Stimulated activated CD8-positive, alpha-beta memory T cell treated with anti-CD3 and anti-CD28 coated beads, Interleukin-2, amount 100 ng/mL, for 48 hours (primary cell): ENCODE measurements around the gene SURF1.
"Not testable (repeated sequence)": the region's sequence is repeated elsewhere in the genome, so short reads cannot be mapped to it uniquely, and the experiment has no call there.

ENCODE experiments used
- DNase-seq, 2 donors: peaks; one replicate each; pipeline ENCODE4 v3.0.0-alpha.2; 2020; ENCODE audit warnings: low read depth in 2 of 2

SURF1 gene

GRCh38 chr9:133323211-133323610 lies 33.1 kb downstream of the SURF1 start:
- DNase-seq, result no peak

DNA sequence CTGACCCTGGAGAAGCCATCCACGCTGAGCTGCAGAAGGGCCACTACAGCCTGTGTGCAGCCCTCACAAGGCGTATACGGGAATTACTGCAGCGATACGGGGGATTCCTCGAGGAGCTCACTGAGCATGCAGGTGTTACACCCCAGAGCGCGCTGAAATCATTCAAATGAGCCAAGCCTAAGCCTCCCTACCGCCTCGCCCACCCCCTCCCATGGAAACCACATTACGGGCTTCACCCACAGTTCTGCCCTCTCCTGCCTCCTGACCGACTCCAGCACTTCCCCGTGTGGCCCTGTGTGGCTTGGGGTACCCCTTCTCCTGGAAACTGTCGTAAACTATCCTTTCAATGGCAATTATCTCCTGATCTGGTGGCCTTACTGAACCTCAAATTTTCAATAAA lies 33.6 kb downstream of the SURF1 start:
- no peak for DNase-seq

DNA sequence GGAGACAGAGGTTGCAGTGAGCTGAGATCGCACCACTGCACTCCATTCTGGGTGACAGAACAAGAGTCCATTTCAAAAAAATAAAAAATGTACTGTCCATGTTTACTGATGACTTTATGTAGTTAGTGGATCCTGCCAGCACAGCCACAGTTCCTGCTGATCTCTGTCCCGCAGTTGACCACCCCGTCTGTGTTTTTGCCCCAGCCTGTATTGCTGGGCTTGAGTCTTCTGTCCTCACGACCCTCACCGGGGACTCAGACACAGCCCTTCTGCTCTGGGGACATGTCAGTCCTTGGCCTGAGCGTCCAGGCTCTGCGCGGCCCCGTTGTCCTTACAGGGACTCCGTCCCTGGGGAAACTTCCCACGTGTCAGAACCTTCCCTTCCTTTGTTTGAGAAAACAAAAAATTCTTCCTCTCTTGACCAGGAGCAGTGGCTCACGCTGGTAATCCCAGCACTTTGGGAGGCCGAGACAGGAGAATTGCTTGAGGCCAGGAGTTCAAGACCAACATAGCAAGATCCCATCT lies 34.8 kb downstream of the SURF1 start:
- DNase-seq, result no peak

DNA sequence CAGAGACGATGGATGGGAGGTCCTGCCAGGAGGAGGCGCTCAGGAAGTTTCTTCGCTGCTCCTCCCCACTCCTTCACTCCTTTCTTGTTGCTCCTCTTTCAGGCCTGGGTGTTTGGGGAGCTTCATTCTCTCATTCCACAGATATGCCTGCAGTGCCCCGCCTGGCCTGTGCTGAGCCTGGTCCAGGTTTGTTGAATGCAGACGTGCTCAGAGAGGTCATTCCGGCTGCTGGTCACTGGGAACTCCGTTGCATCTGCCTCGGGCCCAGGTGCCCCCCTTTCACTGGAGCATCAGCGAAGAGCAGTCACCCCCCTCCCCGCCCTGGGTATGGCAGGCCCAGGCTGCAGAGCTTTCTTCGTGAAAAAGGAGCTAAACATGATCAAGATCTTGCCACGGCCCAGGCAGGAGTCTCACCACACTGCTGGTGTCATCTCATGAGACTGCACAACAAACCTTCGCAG lies 35.8 kb downstream of the SURF1 start:
- no peak for DNase-seq

- not testable (repeated sequence) for DNase-seq
Observed at GRCh38 chr9:133317551-133317950, 38.7 kb downstream of the SURF1 start.

DNA sequence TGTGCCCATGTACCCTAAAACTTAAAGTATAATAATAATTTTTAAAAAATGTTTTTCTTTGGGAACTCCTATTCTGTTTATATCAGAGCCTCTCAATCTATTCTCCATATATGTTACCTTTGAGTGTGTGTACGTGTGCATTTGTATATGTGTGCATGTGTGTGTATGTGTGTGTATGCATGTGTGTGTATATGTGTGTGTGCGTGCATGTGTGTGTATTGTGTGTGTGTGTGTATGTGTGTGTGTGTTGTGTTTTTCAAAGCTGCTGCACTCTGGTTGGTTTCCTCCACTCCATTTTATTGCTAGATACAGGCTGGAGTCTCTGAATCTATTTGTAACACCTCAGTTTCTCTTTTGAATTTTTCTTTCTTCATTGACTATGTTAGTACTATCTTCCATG lies 40.3 kb downstream of the SURF1 start:
- DNase-seq, result no peak

- no peak for DNase-seq
Observed at GRCh38 chr9:133309608-133310007, 46.7 kb downstream of the SURF1 start.

DNA sequence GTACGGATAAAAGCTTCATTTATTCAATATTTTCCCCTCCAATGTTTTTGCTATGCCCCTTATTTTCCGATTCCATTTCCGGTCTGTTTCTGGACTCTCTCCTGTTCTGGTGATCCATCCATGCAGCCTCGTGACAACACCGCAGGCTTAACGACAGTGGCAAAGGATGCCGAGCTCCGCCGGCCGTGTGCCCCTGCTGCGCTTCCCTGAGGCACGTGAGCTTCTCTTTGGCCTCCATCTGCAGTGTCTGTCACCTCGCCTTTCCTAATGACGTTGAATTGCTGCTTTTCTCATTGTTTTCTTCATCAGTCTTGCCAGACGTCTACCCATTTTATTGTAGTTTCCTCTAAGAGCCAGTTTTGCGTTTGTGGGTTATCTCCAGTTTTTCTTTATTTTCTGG lies 49.0 kb downstream of the SURF1 start:
- no peak for DNase-seq

DNA sequence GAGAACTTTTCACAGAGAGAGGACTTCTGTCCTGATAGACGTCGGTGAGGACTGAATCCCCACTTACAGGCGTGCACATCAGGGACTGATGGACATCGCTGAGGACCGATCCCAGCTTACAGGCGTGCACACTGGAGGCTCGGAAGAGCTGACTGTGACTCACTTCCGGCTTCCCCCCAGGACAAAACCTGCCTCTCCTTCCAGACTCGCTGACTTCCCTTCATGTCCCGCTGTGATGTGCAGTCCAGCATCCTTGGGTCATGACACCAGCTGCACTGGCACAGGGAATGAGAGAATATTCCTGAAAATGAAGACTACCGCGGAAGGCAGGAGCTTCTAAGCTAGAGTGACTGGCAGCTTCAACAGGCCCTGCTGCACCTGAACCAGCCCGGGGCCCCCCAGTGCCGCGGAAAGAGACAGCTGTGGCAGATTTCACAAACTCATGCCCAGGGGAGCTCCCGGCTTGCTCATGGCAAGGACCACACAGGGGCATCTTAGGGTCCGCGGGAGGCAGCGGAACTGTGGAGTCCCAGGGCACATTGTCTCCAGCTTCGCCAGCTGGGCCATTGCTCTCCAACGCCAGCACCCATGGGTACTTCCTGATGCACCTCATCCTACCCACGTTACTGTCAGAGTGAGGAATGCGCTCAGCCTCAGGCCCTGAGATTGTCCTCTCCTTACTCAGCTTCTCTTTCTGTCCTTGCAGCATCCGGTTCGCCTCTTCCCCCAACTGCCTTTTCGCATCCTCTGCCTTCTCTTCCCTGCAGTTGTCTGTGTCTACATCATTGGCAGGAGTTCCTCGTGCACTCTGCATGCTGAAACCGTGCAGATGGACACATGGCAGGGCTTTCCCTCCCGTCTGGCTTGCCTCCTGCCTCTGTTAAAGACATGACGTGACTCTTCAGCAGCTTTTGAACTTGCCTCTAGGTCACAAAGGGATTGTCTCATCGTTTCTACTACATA lies 49.8 kb downstream of the SURF1 start:
- DNase-seq, result no peak

- DNase-seq, result no peak
Observed at GRCh38 chr9:133305731-133306130, 50.6 kb downstream of the SURF1 start.

DNA sequence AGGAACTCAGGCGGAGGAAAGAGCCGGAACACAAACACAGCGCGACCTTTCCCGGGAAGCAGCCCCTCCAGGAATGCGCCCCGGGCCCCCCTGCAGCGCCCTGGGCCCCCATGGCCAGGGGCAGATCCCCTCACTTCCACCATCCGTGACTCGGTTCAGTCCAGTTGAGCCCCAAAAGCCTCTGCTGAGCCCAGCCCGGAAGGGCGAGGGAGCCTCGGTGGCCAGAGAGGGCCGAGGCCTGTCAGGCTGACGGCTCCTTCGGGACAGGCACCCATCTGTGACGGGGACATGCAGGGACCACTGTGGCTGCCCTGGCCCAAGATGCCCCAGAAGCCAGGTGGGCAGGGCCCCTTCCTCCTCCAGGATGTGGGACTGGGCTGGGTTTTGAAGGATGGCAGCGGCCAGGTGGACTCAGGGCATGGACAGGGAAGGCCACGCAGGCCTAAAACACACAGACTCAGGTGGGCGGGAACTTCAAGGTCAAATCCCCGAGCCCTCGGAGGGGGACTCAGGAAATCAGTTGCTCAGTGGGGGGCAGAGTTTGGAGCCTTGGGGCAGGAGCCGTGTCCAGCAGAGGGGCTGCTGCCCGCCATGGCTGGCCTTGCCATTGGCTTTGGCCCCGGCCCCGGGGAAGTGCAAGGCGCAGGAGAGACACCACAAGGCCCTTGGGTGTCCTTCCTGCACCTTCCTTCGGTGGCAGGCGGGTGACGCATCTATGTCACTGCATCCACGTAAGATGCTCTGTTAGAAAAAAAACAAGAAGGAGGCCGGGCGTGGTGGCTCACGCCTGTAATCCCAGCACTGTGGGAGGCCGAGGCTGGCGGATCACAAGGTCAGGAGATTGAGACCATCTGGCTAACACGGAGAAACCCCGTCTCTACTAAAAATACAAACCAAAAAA lies 51.6 kb downstream of the SURF1 start:
- no peak for DNase-seq

GRCh38 chr9:133304158-133304470 lies 52.2 kb downstream of the SURF1 start:
- no peak for DNase-seq

DNA sequence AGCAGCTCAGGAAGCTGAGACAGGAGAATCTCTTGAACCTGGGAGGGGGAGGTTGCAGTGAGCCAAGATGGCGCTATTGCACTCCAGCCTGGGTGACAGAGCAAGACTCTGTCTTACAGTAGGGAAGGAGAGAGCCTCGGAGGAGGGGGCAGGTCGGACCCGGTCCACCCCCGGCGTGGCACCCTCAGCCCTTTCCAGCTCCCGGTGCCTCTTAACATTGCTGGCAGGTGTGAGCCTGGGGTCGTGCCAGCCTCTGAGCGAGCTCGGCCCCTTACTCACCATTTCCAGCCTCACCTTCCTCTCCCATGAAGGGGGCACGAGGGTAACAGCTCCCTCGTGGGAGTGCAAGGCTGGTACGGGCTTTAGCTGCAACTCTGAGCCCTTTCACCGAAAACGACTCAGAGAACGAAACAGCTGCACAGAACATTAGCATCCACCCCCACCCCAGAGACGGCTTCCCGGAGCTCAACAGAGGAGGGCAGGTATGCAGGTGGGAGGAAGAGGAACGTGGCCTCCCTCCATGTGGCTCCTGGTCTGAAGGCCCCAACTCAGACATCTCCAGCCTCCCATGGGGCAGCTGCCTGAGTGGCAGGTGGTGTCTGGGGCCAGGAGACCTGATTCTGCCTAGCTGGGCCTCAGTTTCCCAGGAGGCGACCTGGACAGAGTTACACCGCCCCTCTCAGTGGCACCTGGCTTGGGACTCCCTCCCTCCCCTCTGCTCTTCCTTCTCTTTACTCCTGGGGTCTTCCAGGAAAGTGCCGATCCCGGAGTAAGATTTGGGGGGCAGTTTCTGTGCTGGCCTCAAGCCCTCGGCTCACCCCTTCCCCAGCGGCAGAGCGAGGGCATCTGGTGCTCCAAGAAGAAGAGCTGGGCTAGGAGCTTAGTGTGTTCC lies 52.8 kb downstream of the SURF1 start:
- no peak for DNase-seq
